AG04449 (cell line): ENCODE results near the gene RNF141.

ENCODE experiments used
- CTCF ChIA-PET: fragments of 350-600 bp; formaldehyde crosslinking; extraction: SDS; loops from one replicate; lab custom pipeline; 2021; ENCODE audit warnings: antibody characterized with exemption; lab: Yijun Ruan, JAX
- POLR2A ChIA-PET: fragments of 400-600, 350-600 bp; formaldehyde crosslinking; extraction: SDS; loops from one replicate; lab custom pipeline; 2020; ENCODE audit warnings: antibody characterized with exemption, inconsistent platforms; lab: Yijun Ruan, JAX
- DNase-seq: peaks from one replicate; pipeline ENCODE4 v3.0.0-alpha.2; 2010; ENCODE audit warnings: low read depth, low spot score
- H3K4me3 ChIP-seq: 2 replicates; pipeline ENCODE4 v1.5.1; 2011; ENCODE audit warnings: low read depth, mild to moderate bottlenecking, control low read depth, low read length
- TF ChIP-seq, protein P1 (sequence below): IDR thresholded peaks from one replicate; pipeline ENCODE4 v1.5.1; 2011; ENCODE audit warnings: mild to moderate bottlenecking, moderate library complexity, low read length, control low read depth, inconsistent platforms; ENCODE audit not compliant: insufficient read depth; ENCODE audit errors: missing control alignments

The RNF141 gene

DNA sequence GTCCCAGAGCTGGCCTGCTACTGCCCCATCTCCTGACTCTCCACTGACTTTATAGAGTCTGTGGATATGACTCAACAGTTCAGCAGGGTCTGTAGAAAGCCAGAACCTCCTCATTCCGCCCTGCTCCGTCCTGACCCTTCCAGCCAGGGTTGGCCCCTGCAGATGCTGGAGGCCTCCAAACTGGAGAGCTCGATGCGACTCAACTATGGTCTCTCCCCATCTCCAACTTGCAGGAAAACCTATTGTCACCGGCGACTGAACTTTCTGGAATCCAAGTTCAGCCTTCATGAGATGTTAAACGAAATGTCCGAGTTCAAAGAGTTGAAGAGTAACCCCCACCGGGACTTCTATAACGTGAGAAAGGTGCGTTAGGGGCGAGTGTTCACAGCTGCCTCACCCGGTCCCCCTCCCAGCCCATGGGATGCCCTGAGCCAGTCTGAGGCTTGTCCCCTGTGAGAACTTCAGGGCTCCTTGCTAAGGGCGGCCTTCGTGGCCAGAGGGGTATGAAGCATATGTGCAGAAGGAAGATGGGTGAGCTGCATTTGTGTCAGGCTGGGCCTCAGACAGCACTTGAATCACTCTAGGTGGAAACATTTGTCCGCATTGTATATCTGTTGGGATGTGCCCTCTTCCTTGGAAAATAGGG lies 53.9 kb downstream of the RNF141 start:
- DNase-seq, result no peak
- TF ChIP-seq, protein P1, sequence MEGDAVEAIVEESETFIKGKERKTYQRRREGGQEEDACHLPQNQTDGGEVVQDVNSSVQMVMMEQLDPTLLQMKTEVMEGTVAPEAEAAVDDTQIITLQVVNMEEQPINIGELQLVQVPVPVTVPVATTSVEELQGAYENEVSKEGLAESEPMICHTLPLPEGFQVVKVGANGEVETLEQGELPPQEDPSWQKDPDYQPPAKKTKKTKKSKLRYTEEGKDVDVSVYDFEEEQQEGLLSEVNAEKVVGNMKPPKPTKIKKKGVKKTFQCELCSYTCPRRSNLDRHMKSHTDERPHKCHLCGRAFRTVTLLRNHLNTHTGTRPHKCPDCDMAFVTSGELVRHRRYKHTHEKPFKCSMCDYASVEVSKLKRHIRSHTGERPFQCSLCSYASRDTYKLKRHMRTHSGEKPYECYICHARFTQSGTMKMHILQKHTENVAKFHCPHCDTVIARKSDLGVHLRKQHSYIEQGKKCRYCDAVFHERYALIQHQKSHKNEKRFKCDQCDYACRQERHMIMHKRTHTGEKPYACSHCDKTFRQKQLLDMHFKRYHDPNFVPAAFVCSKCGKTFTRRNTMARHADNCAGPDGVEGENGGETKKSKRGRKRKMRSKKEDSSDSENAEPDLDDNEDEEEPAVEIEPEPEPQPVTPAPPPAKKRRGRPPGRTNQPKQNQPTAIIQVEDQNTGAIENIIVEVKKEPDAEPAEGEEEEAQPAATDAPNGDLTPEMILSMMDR, result no peak
- POLR2A ChIA-PET, result interaction anchor here (0.7 kb wide), 1 partner anchor 33 kb away, joined by 3 read pairs; no protein-coding TSS in a partner anchor
- H3K4me3 ChIP-seq, result no peak overlapping the region
- CTCF ChIA-PET, result no interaction called here

DNA sequence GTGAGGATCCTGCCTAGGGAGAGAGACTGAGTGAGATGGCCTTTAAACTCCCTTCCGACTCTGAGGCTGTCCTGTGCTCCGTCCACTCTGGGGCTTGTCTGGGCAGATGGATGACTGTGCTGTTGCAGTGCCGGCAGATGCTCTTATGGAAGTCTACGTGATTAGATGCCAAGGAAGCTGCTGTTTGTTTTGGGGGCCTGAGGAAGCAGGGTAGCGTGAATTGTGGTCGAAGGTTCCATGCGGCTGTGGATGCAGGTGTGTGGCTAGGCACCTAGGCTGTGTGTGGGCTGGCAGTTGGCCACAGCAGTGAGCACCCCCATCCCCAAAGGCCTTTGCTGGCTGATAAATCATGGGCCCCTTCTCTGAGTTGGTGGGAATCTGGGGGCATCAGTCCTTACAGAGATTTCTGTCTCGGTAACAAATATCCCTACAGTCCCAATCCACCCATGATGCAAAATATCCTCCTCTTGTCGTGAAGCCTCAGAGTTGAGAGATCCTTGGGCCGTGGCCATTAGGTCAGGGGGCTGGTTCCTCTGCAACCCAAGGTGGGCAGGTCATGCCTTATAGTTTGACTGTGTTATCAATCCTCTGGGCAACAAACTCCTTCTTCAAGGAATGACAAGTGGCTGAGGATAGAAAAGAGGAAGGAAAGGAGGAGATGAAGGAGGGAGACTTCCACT lies 54.7 kb downstream of the RNF141 start:
- no peak for DNase-seq
- H3K4me3 ChIP-seq, result no peak overlapping the region
- CTCF ChIA-PET, result no interaction called here
- POLR2A ChIA-PET, result no interaction called here
- TF ChIP-seq, protein P1, result no peak

DNA sequence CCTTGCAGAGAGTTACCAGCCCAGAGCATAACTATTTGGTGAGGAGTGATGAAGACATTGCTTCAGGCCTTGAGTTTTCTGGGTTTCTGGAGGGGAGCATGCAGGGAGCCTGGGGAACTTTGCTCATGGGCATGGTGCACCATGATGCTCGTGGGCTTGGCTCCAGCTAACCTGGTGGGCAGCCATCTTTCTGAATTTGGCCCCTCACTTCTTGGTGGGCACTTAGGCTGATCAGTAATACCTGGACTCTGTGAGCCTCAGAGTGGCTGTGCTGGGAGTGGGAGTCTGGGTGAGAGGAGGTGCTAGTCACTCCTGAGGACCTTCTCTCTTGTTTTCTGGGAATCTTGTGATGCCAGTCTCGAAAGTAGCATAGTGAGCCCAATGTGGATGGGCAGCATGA lies 55.3 kb downstream of the RNF141 start:
- CTCF ChIA-PET, result no interaction called here
- TF ChIP-seq, protein P1, result no peak
- no peak overlapping the region for H3K4me3 ChIP-seq
- DNase-seq, result no peak
- POLR2A ChIA-PET, result no interaction called here

DNA sequence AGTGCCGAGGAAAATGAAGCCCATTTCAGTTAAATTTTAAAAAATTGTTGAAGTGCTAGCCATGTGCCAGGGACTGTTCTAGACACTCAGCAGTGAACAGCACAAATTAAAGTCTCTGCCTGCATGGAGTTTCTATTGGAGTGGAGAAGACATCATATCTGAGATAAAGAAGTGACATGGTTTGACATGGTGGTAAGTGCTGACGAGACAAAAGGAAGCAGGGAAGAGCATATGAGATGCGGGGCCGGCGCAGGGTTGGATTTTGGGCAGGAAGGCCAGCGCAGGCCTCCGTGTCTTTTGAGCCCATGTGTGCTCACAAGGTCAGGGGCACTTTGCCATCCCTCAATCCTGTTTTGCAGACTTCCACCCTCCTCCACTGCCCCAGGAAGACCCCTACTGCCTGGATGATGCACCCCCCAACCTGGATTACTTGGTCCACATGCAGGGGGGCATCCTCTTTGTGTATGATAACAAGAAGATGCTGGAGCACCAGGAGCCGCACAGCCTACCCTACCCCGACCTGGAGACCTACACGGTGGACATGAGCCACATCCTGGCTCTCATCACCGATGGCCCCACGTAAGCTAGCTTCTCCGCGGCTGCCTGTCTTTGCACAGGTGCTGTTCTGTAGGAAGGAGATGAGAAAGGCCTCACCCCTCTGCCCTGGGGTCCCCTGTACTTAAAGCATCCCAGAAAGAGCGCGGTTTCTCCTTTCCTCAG lies 56.4 kb downstream of the RNF141 start:
- TF ChIP-seq, protein P1, result no peak
- DNase-seq, result no peak
- CTCF ChIA-PET, result no interaction called here
- no peak overlapping the region for H3K4me3 ChIP-seq
- POLR2A ChIA-PET, result no interaction called here

DNA sequence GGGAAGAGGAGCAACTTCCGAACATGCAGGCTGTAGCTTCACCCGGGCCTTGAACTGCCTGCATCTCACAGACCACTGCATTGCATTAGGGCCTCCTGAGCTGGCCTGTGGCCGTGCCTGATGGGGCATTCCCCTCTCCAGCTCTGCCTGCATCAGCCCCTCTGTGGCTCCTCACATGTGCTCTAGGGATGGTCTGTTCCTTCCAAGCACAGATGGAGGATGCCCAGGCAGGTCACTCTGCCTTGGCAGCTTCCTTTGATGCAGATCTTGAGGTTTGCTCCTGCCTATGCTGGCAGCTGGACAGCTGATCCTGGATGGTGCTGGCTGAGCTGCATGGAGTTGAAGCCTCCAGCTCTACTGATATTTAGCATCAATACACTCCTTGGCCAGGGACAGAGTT lies 57.4 kb downstream of the RNF141 start:
- TF ChIP-seq, protein P1, result no peak
- CTCF ChIA-PET, result interaction anchor here (1.0 kb wide), 1 partner anchor 252 kb away, joined by 4 read pairs; no protein-coding TSS in a partner anchor
- DNase-seq, result no peak
- POLR2A ChIA-PET, result no interaction called here
- H3K4me3 ChIP-seq, result no peak overlapping the region

DNA sequence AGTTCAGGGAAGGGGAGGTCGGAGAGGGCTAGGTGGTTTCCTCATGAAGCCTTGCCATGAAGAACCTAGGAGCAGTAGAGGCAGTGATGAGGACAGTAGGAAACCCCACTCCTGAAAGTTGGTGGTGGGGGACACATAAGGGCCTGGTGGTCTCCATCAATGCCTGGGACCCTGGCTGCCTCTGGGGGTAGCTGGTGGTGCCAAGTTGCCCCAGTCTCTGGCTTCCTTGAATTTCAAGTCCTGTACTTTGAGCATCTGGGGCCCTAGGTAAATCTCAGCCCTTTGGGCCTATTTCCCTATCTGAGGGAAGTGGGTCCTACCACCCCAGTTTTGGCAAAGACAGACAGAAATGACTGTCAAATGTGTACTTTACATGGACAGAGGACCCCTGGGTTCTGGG lies 57.8 kb downstream of the RNF141 start:
- ChIA-PET CTCF (interaction anchor here (1.0 kb wide), 1 partner anchor 252 kb away, joined by 4 read pairs; no protein-coding TSS in a partner anchor), POLR2A (no interaction called here)
- TF ChIP-seq, protein P1, result no peak
- DNase-seq, result no peak
- H3K4me3 ChIP-seq, result no peak overlapping the region
